Astrocyte of the cerebellum (primary cell): ENCODE data around the gene NLGN4Y.

Experiments used
- DNase-seq: peaks from one replicate; pipeline ENCODE4 v3.0.0-alpha.2; 2011; ENCODE audit warnings: low read depth
- H3K4me3 ChIP-seq: 2 replicates; pipeline ENCODE4 v1.5.1; 2011; ENCODE audit warnings: mild to moderate bottlenecking, low read depth, low read length, moderate library complexity
- CTCF ChIP-seq: IDR thresholded peaks from 2 replicates; pipeline ENCODE4 v1.5.1; 2012; ENCODE audit warnings: low read length, low read depth, moderate library complexity, mild to moderate bottlenecking; ENCODE audit errors: missing control alignments
- in situ Hi-C: cut with HindIII; loops from 2 replicates; pipeline ENCODE4 v1.10.0; 2017; ENCODE audit warnings: low sequenced_read_pairs

The NLGN4Y gene

GRCh38 chrY:14708158-14708557 is 183.8 kb downstream of the NLGN4Y start:
- in situ Hi-C loops, result no loop called here
- DNase-seq, result no peak
- TF ChIP-seq CTCF, result no peak

GRCh38 chrY:14741596-14741995 is 217.3 kb downstream of the NLGN4Y start:
- TF ChIP-seq CTCF, result no peak
- DNase-seq, result no peak
- in situ Hi-C loops, result no loop called here
- no peak overlapping the region for H3K4me3 ChIP-seq

More at GRCh38 chrY:14708158-14708557, 183.8 kb downstream of the NLGN4Y start:
- no peak overlapping the region for H3K4me3 ChIP-seq

- no peak for TF ChIP-seq CTCF
- no peak for DNase-seq
- in situ Hi-C loops, result no loop called here
- no peak overlapping the region for H3K4me3 ChIP-seq
Observed at GRCh38 chrY:14748329-14748728, 224.0 kb downstream of the NLGN4Y start.

- TF ChIP-seq CTCF, result no peak
- no peak overlapping the region for H3K4me3 ChIP-seq
- in situ Hi-C loops, result no loop called here
- no peak for DNase-seq
Observed at GRCh38 chrY:14755571-14755970, 231.2 kb downstream of the NLGN4Y start.

- in situ Hi-C loops, result no loop called here
- H3K4me3 ChIP-seq, result no peak overlapping the region
- no peak for TF ChIP-seq CTCF
- no peak for DNase-seq
Observed at GRCh38 chrY:14762903-14763302, 238.6 kb downstream of the NLGN4Y start.

GRCh38 chrY:14763600-14763999 is 239.3 kb downstream of the NLGN4Y start:
- TF ChIP-seq CTCF, result no peak
- no peak overlapping the region for H3K4me3 ChIP-seq
- in situ Hi-C loops, result no loop called here
- DNase-seq, result no peak

GRCh38 chrY:14778208-14778607 is 253.9 kb downstream of the NLGN4Y start:
- no peak for TF ChIP-seq CTCF
- no peak for DNase-seq
- in situ Hi-C loops, result no loop called here
- H3K4me3 ChIP-seq, result no peak overlapping the region
